ENCODE measurements around the gene ATG10.

DNA sequence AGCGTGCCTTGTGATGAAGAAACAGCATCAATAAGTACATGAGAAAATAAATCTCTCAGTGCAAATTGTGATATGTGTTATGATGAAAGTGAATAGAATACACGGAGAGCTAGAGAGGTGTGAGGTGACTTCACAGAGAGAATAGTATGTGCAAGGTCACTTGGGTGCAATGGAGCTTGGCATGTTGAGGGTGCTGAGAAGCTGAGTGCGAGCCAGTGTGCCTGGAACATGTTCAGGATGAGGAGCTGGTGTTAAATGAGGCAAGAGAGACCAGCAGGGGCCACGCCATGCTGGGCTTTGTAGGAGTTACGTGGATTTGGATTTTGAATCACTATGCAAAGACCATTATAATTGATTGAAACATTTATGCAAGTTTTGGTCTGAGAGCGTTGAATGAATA is 319.1 kb downstream of the ATG10 start:
- TF ChIP-seq JUND (IDR thresholded peaks at IDR 0.05; ENCODE audit: low read length): no peak
- TF ChIP-seq, protein P1, sequence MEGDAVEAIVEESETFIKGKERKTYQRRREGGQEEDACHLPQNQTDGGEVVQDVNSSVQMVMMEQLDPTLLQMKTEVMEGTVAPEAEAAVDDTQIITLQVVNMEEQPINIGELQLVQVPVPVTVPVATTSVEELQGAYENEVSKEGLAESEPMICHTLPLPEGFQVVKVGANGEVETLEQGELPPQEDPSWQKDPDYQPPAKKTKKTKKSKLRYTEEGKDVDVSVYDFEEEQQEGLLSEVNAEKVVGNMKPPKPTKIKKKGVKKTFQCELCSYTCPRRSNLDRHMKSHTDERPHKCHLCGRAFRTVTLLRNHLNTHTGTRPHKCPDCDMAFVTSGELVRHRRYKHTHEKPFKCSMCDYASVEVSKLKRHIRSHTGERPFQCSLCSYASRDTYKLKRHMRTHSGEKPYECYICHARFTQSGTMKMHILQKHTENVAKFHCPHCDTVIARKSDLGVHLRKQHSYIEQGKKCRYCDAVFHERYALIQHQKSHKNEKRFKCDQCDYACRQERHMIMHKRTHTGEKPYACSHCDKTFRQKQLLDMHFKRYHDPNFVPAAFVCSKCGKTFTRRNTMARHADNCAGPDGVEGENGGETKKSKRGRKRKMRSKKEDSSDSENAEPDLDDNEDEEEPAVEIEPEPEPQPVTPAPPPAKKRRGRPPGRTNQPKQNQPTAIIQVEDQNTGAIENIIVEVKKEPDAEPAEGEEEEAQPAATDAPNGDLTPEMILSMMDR (IDR thresholded peaks at IDR 0.05; ENCODE audit: control extremely low read depth in 1 of 3, insufficient read depth in 1 of 3, low read depth in 1 of 3, low read length in 3 of 3): no peak
- no peak for TF ChIP-seq JUN (IDR thresholded peaks at IDR 0.05; ENCODE audit: low read depth, low read length)
- no peak for TF ChIP-seq EZH2 (IDR thresholded peaks at IDR 0.05; ENCODE audit: low read depth, low read length, severe bottlenecking)
- TF ChIP-seq TAF7 (optimal IDR thresholded peaks at IDR 0.05; ENCODE audit: borderline replicate concordance, low read depth, low read length): no peak
- no peak for TF ChIP-seq CHD2 (IDR thresholded peaks at IDR 0.05; ENCODE audit: low read length)

Measured in H1 (cell line).